ENCODE measurements around the gene LRRC3. TPM values are rescaled to one million over a fixed set of nuclear protein-coding genes. Genes with fewer than 3 reads are reported as not detected.

LRRC3 gene
- total and polyA plus RNA-seq, 2 of the 8 experiments (the other 6 are each of a cell fraction or from before 2014, with no cell fraction given) = 3.1 to 5.4 TPM

GRCh38 chr21:44407493-44407892 is 47.8 kb upstream of the LRRC3 start (continued):
- TF ChIP-seq CHD7 (IDR thresholded peaks at IDR 0.05; ENCODE audit: insufficient replicate concordance, low read length) (no peak), CTBP2 (IDR thresholded peaks at IDR 0.05; ENCODE audit: borderline replicate concordance, insufficient read depth, insufficient read length, low read length) (no peak), ASH2L (IDR thresholded peaks at IDR 0.05; ENCODE audit: low read length) (no peak), POLR2A (IDR thresholded peaks at IDR 0.05; ENCODE audit: control extremely low read depth in 1 of 2, low read depth in 2 of 2, low read length in 2 of 2) (no peak), CHD1 (IDR thresholded peaks at IDR 0.05; ENCODE audit: low read depth, low read length) (no peak), TEAD4 (IDR thresholded peaks at IDR 0.05; ENCODE audit: low read depth, low read length) (no peak), SAP30 (IDR thresholded peaks at IDR 0.05; ENCODE audit: insufficient read depth, insufficient replicate concordance, low read length) (no peak), HDAC6 (IDR thresholded peaks at IDR 0.05; ENCODE audit: low read depth, low read length) (no peak), SIRT6 (IDR thresholded peaks at IDR 0.05; ENCODE audit: low read length) (no peak), CHD2 (IDR thresholded peaks at IDR 0.05; ENCODE audit: low read length) (no peak)

Measured in H1 (cell line).